GM20000 (cell line): ENCODE results near the gene C4orf50.

Experiments used
- DNase-seq: peaks from one replicate; pipeline ENCODE4 v3.0.0; 2012; ENCODE audit warnings: low spot score
- CTCF ChIP-seq: IDR thresholded peaks from 2 replicates; pipeline ENCODE4 v1.5.1; 2012; ENCODE audit warnings: mild to moderate bottlenecking, control low read depth; ENCODE audit errors: extremely low read depth, missing control alignments

The C4orf50 gene

GRCh38 chr4:6017800-6018199 is 431 bp downstream of the C4orf50 start:
- no peak for DNase-seq
- TF ChIP-seq CTCF: no peak

GRCh38 chr4:6017030-6017429 is 1.2 kb downstream of the C4orf50 start:
- DNase-seq: no peak
- TF ChIP-seq CTCF: no peak

DNA sequence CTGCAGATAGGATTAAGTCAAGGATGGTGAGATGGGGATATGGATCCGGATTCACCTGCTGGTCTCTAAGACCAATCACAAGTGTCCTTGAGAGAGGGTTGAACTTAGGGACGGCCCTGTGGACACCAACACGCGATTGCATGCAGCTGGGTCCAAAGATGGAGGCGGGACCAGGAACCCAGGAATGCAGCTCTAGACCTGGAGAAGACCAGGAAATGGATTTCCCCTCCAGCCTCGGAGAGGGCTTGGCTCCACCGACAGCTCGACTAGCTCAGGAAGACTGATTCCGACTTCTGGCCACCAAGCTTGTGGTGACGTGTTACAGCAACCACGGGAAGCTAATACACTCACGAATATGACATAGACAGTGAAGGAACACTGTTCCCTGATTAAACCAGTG is 4.7 kb downstream of the C4orf50 start:
- no peak for TF ChIP-seq CTCF

GRCh38 chr4:6012200-6012599 is 6.0 kb downstream of the C4orf50 start:
- TF ChIP-seq CTCF: no peak
- no peak for DNase-seq

More for the DNA sequence above, 4.7 kb downstream of the C4orf50 start:
- DNase-seq: no peak

GRCh38 chr4:6011686-6012085 is 6.5 kb downstream of the C4orf50 start:
- TF ChIP-seq CTCF: no peak
- DNase-seq: no peak

- no peak for DNase-seq
- no peak for TF ChIP-seq CTCF
Observed at GRCh38 chr4:6011271-6011671, 7.0 kb downstream of the C4orf50 start.

DNA sequence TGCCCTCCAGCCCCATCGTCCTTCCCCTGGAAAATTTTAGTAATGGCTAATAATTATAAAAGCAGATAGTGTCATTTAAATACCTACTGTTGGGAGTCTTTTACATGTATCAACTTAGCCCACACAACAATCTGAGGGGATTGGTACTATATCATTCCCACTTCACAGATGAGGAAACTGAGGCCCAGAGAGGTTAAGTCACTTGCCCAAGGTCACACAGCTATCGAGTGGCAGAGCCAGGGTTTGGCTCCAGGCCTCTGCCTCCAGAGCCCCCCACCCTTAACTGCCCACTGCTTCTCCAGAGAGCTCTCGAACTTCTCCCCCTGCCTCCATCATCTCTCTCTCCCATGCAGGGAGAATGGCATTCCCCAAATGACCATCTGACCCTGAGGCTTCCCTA is 7.4 kb downstream of the C4orf50 start:
- TF ChIP-seq CTCF: no peak
- no peak for DNase-seq

DNA sequence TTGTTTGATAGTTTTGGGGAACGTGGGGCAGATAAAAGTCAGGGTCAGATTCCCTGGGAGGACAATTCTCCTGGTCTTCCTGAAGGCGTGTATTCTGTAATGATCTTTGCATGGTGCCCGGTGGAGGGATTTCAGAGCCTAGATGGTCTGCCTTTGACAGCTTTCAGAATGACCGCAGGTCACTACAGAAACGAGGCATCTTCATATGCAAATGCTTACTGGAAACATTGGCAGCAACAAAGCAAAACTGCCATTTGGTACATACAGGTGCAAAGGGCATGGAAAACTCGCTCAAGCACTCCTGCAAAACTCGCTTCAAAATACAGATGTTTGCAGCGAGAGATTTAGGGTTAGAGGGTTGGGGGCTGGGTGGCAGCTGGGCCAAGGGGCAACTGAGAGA is 8.8 kb downstream of the C4orf50 start:
- TF ChIP-seq CTCF: no peak
- no peak for DNase-seq
